Neural cell (in vitro differentiated cells): ENCODE results near the gene RACK1. TPM values are rescaled to one million over a fixed set of nuclear protein-coding genes. Genes with fewer than 3 reads are reported as not detected.
A peak's percentile ranks its signal among the peaks of the same experiment; 100 is the strongest.

ENCODE experiments used
- H2AFZ ChIP-seq: fragments of 200-600, 300-800 bp; sonication (generic), shearing (Covaris generic); 2 replicates; pipeline ENCODE4 v1.6.0; 2014; ENCODE audit warnings: low read depth, mild to moderate bottlenecking, antibody characterized with exemption, low read length, moderate library complexity
- H3F3A ChIP-seq: fragments of 200-600 bp; shearing (Covaris generic); 2 replicates; pipeline ENCODE4 v1.6.1; 2016; ENCODE audit warnings: mild to moderate bottlenecking, moderate library complexity, mixed read lengths, antibody characterized with exemption, low read length; ENCODE audit not compliant: insufficient read depth, poor library complexity, severe bottlenecking
- H3K27ac ChIP-seq: fragments of 200-600, 300-800 bp; sonication (generic), shearing (Covaris generic); 2 replicates; pipeline ENCODE4 v1.5.1; 2014; ENCODE audit warnings: mild to moderate bottlenecking, low read length, moderate library complexity
- H3K27me3 ChIP-seq: fragments of 300-800, 200-600 bp; sonication (generic), shearing (Covaris generic); 2 replicates; pipeline ENCODE4 v1.6.0; 2014; ENCODE audit warnings: mild to moderate bottlenecking, low read depth, low read length, moderate library complexity; ENCODE audit not compliant: insufficient read depth
- H3K36me3 ChIP-seq: fragments of 300-800, 200-600 bp; sonication (generic), shearing (Covaris generic); 2 replicates; pipeline ENCODE4 v1.5.1; 2014; ENCODE audit warnings: mild to moderate bottlenecking, antibody characterized with exemption, low read length, moderate library complexity; ENCODE audit not compliant: insufficient read depth
- H3K4me2 ChIP-seq: fragments of 300-800, 200-600 bp; sonication (generic), shearing (Covaris generic); 2 replicates; pipeline ENCODE4 v1.6.0; 2014; ENCODE audit warnings: mild to moderate bottlenecking, low read length
- H3K4me3 ChIP-seq: fragments of 300-800, 200-600 bp; sonication (generic), shearing (Covaris generic); 2 replicates; pipeline ENCODE4 v1.5.1; 2014; ENCODE audit warnings: mild to moderate bottlenecking, low read length, moderate library complexity
- H3K79me2 ChIP-seq: fragments of 200-600 bp; shearing (Covaris generic); replicated peaks from 2 replicates; pipeline ENCODE4 v1.6.0; 2014; ENCODE audit warnings: mild to moderate bottlenecking, low read length, moderate library complexity; ENCODE audit not compliant: insufficient read depth
- H3K9ac ChIP-seq: fragments of 300-800, 200-600 bp; sonication (generic), shearing (Covaris generic); 2 replicates; pipeline ENCODE4 v1.6.1; 2016; ENCODE audit warnings: mild to moderate bottlenecking, low read length, mixed read lengths
- H3K9me2 ChIP-seq: fragments of 200-600 bp; shearing (Covaris generic); 2 replicates; pipeline ENCODE4 v1.6.1; 2016; ENCODE audit warnings: mild to moderate bottlenecking, low read length, mixed read lengths; ENCODE audit not compliant: insufficient read depth
- H3K9me3 ChIP-seq: fragments of 200-600, 300-800 bp; sonication (generic), shearing (Covaris generic); 2 replicates; pipeline ENCODE4 v1.6.1; 2016; ENCODE audit warnings: mild to moderate bottlenecking, mixed run types, low read length, moderate library complexity, mixed read lengths
- H4K20me1 ChIP-seq: fragments of 200-600 bp; shearing (Covaris generic); 2 replicates; pipeline ENCODE4 v1.6.1; 2016; ENCODE audit warnings: mild to moderate bottlenecking, mixed run types; ENCODE audit not compliant: insufficient read depth
- CTCF ChIP-seq: fragments of 450-650 bp; IDR thresholded peaks from 2 replicates; pipeline ENCODE4 v1.5.1; 2014; ENCODE audit warnings: antibody characterized with exemption, mild to moderate bottlenecking, moderate library complexity; ENCODE audit not compliant: poor library complexity, severe bottlenecking
- EP300 ChIP-seq: fragments of 450-650 bp; conservative IDR thresholded peaks from 2 replicates; pipeline ENCODE4 v1.6.1; 2014; ENCODE audit warnings: antibody characterized with exemption, mild to moderate bottlenecking, moderate library complexity; ENCODE audit not compliant: poor library complexity, severe bottlenecking
- EZH2 ChIP-seq: fragments of 200-600, 300-800 bp; shearing (Covaris generic), sonication (generic); IDR thresholded peaks from 2 replicates; pipeline ENCODE4 v1.6.1; 2014; ENCODE audit warnings: antibody characterized with exemption, low read length, borderline replicate concordance, mild to moderate bottlenecking; ENCODE audit not compliant: insufficient read depth, poor library complexity, severe bottlenecking
- MXI1 ChIP-seq: fragments of 450-650 bp; conservative IDR thresholded peaks from 2 replicates; pipeline ENCODE4 v1.6.1; 2014; ENCODE audit warnings: antibody characterized with exemption, mild to moderate bottlenecking; ENCODE audit not compliant: poor library complexity, severe bottlenecking
- POLR2AphosphoS5 ChIP-seq: IDR thresholded peaks from 2 replicates; pipeline ENCODE4 v1.6.1; 2012
- RAD21 ChIP-seq: fragments of 450-650 bp; conservative IDR thresholded peaks from 2 replicates; pipeline ENCODE4 v1.6.1; 2014; ENCODE audit warnings: antibody characterized with exemption, mild to moderate bottlenecking, moderate library complexity
- REST ChIP-seq: IDR thresholded peaks from 2 replicates; pipeline ENCODE4 v1.6.1; 2012; ENCODE audit warnings: borderline replicate concordance
- SMC3 ChIP-seq: fragments of 450-650 bp; conservative IDR thresholded peaks from 2 replicates; pipeline ENCODE4 v1.6.1; 2014; ENCODE audit warnings: antibody characterized with exemption, mild to moderate bottlenecking, moderate library complexity; ENCODE audit not compliant: poor library complexity
- TAF1 ChIP-seq: IDR thresholded peaks from 2 replicates; pipeline ENCODE4 v1.6.1; 2012; ENCODE audit warnings: low read depth
- polyA plus RNA-seq: library from polyadenylated mRNA; depleted of rRNA; stranded (reverse); fragments of >200 nt; gene quantifications from 2 replicates; pipeline ENCODE4 v1.2.3, GENCODE V29; 2014

RACK1 gene
- polyA plus RNA-seq, 1 donor from 2014 or later = 2,178 TPM

GRCh38 chr5:181217111-181217802 is 26.4 kb downstream of the RACK1 start:
- Histone ChIP-seq H2AFZ (no peak overlapping the region), H3F3A (peaks cover 2% of the 10 kb centered on the region), H3K4me3 (peak overlapping the region; percentile 73), H3K9me3 (no peaks in the 10 kb centered on the region), H4K20me1 (no peaks in the 10 kb centered on the region), H3K9ac (peak overlapping the region; percentile 15), H3K27me3 (peaks cover 14% of the 10 kb centered on the region), H3K9me2 (no peaks in the 10 kb centered on the region), H3K36me3 (no peaks in the 10 kb centered on the region), H3K27ac (no peak overlapping the region), H3K79me2 (no peaks in the 10 kb centered on the region), H3K4me2 (peak overlapping the region; percentile 61)
- no peak for TF ChIP-seq REST
- no peak for TF ChIP-seq SMC3
- peak; percentile 47 for TF ChIP-seq MXI1
- peak; percentile 34 for TF ChIP-seq CTCF
- TF ChIP-seq EZH2 = no peak
- TF ChIP-seq POLR2AphosphoS5 = no peak
- TF ChIP-seq TAF1 = no peak
- TF ChIP-seq EP300 = no peak

GRCh38 chr5:181215997-181216989 is 27.4 kb downstream of the RACK1 start:
- Histone ChIP-seq H3F3A (peaks cover 2% of the 10 kb centered on the region), H3K4me3 (peak overlapping the region; percentile 73), H3K4me2 (peak overlapping the region; percentile 48), H3K27ac (no peak overlapping the region), H3K27me3 (peaks cover 14% of the 10 kb centered on the region), H4K20me1 (no peaks in the 10 kb centered on the region), H3K36me3 (no peaks in the 10 kb centered on the region), H3K9me3 (no peaks in the 10 kb centered on the region), H3K9me2 (no peaks in the 10 kb centered on the region), H3K9ac (no peak overlapping the region), H2AFZ (no peak overlapping the region), H3K79me2 (no peaks in the 10 kb centered on the region)
- TF ChIP-seq CTCF (no peak), TAF1 (no peak), EZH2 (no peak), MXI1 (no peak), POLR2AphosphoS5 (no peak), EP300 (no peak), SMC3 (no peak), RAD21 (no peak), REST (no peak)
